B cell (primary cell): Measurements from ENCODE around the gene GRM3. TPM values are rescaled to one million over a fixed set of nuclear protein-coding genes. Genes with fewer than 3 reads are reported as not detected.

Experiments
- ATAC-seq: fragments of 200-7000 bp; cut with Tn5 transposase; one replicate; pipeline ENCODE4 v1.10.0; 2021; ENCODE audit warnings: low read depth, mild to moderate bottlenecking, moderate number of reproducible peaks, moderate library complexity
- CTCF ChIA-PET: fragments of 350-600 bp; sonication (Branson Sonifier 250); formaldehyde crosslinking; loops from one replicate; lab custom pipeline; 2021; ENCODE audit warnings: antibody characterized with exemption, inconsistent platforms; lab: Charles Lee
- POLR2A ChIA-PET: fragments of 350-600 bp; sonication (Branson Sonifier 250); formaldehyde crosslinking; loops from one replicate; lab custom pipeline; 2021; ENCODE audit warnings: antibody characterized with exemption; lab: Charles Lee
- DNase-seq: peaks from one replicate; pipeline ENCODE4 v3.0.0; 2013
- H2AFZ ChIP-seq: 2 replicates; pipeline ENCODE4 v1.6.1; 2012; ENCODE audit warnings: mild to moderate bottlenecking, low read depth, low read length; ENCODE audit not compliant: insufficient read depth, poor library complexity, severe bottlenecking
- H3K27ac ChIP-seq, 2 donors: 1 replicate in 1 of 2; 2 replicates in 1 of 2; pipeline ENCODE4 v1.5.1; 2012 to 2013; ENCODE audit warnings: low read length in 2 of 2, mild to moderate bottlenecking in 2 of 2, moderate library complexity in 1 of 2
- H3K27me3 ChIP-seq, 4 experiments: fragments of 200-600 bp in 1 of 4; sonication (generic) in 1 of 4; replicated peaks in 1 of 4; 1 replicate in 2 of 4; 2 replicates in 2 of 4; pipeline versions ENCODE4 v1.6.1 to v1.7.0; 2013 to 2016; ENCODE audit warnings: low read length in 3 of 4, mild to moderate bottlenecking in 2 of 4, mixed read lengths in 1 of 4, moderate library complexity in 1 of 4; ENCODE audit not compliant: insufficient read depth in 4 of 4, control insufficient read depth in 3 of 4; ENCODE audit errors: control extremely low read depth in 1 of 4
- H3K36me3 ChIP-seq, 2 experiments: replicated peaks in 1 of 2; 1 replicate in 1 of 2; 2 replicates in 1 of 2; pipeline versions ENCODE4 v1.6.1 to v1.7.1; 2013; ENCODE audit warnings: low read length in 1 of 2; ENCODE audit not compliant: insufficient read depth in 2 of 2, control insufficient read depth in 1 of 2; ENCODE audit errors: control extremely low read depth in 1 of 2, extremely low read depth in 1 of 2
- H3K4me1 ChIP-seq, 2 donors: fragments of 200-600 bp in 1 of 2; sonication (generic) in 1 of 2; 1 replicate in 1 of 2; 2 replicates in 1 of 2; pipeline versions ENCODE4 v1.5.1 to v1.6.1; 2013 to 2017; ENCODE audit warnings: low read length in 2 of 2; ENCODE audit not compliant: control insufficient read depth in 2 of 2, insufficient read depth in 2 of 2
- H3K4me2 ChIP-seq: replicated peaks from 2 replicates; pipeline ENCODE3; 2012; ENCODE audit warnings: mild to moderate bottlenecking, low read depth, low read length; ENCODE audit not compliant: poor library complexity, severe bottlenecking
- H3K4me3 ChIP-seq, 5 experiments: fragments of 200-600 bp in 1 of 5; sonication (generic) in 1 of 5; 1 replicate in 3 of 5; 2 replicates in 2 of 5; pipeline versions ENCODE4 v1.5.1 to v1.7.0; 2011 to 2016; ENCODE audit warnings: low read length in 4 of 5, mild to moderate bottlenecking in 4 of 5, low read depth in 2 of 5, control low read depth in 1 of 5, moderate library complexity in 1 of 5; ENCODE audit not compliant: insufficient read depth in 1 of 5; ENCODE audit errors: control extremely low read depth in 1 of 5, extremely low read depth in 1 of 5
- H3K79me2 ChIP-seq: fragments of 200-600 bp; sonication (generic); one replicate; pipeline ENCODE4 v1.6.0; 2016; ENCODE audit warnings: low read length; ENCODE audit not compliant: control insufficient read depth, insufficient read depth
- H3K9ac ChIP-seq: fragments of 200-600 bp; sonication (generic); 2 replicates; pipeline ENCODE4 v1.6.1; 2017; ENCODE audit warnings: mild to moderate bottlenecking, low read length, moderate library complexity
- H3K9me3 ChIP-seq, 3 donors: one replicate each; pipeline versions ENCODE4 v1.6.1 to v1.7.1; 2013; ENCODE audit warnings: low read length in 2 of 3; ENCODE audit not compliant: control insufficient read depth in 2 of 3, insufficient read depth in 1 of 3; ENCODE audit errors: control extremely low read depth in 1 of 3
- H4K20me1 ChIP-seq: 2 replicates; pipeline ENCODE4 v1.6.0; 2012; ENCODE audit warnings: mild to moderate bottlenecking, low read length; ENCODE audit not compliant: insufficient read depth, control insufficient read depth, poor library complexity, severe bottlenecking
- H3K27ac Mint-ChIP-seq: one replicate; pipeline ENCODE4 v1.8.0; 2021; ENCODE audit warnings: mixed read lengths
- H3K27me3 Mint-ChIP-seq: one replicate; pipeline ENCODE4 v1.8.0; 2021; ENCODE audit warnings: mixed read lengths
- H3K4me1 Mint-ChIP-seq: one replicate; pipeline ENCODE4 v1.8.0; 2021; ENCODE audit warnings: mixed read lengths
- H3K4me3 Mint-ChIP-seq: one replicate; pipeline ENCODE4 v1.8.0; 2021; ENCODE audit warnings: mixed read lengths
- H3K9me3 Mint-ChIP-seq: one replicate; pipeline ENCODE4 v1.8.0; 2022; ENCODE audit warnings: mixed read lengths; ENCODE audit not compliant: insufficient read depth
- EZH2 ChIP-seq: IDR thresholded peaks from 2 replicates; pipeline ENCODE4 v1.6.1; 2012; ENCODE audit warnings: borderline replicate concordance, low read depth, mild to moderate bottlenecking, moderate library complexity, low read length; ENCODE audit not compliant: insufficient read depth, poor library complexity, severe bottlenecking
- WGBS: methylation state at CpG from one replicate; pipeline ENCODE4 v1.1.5; 2013; ENCODE audit warnings: missing lambda C conversion rate; ENCODE audit not compliant: insufficient coverage; 5-methylcytosine and 5-hydroxymethylcytosine counted together
- intact Hi-C: fragments of 100-400 bp; cut with micrococcal nuclease; formaldehyde crosslinking; loops from one replicate; pipeline ENCODE4 v1.10.0; 2022
- polyA plus RNA-seq: library from polyadenylated mRNA; depleted of rRNA; stranded (reverse); fragments of >200 nt; gene quantifications from 2 replicates; pipeline ENCODE4 v1.2.3, GENCODE V29; 2012
- total RNA-seq, 2 donors: library from RNA; stranded (reverse); fragments of 120-200 nt in 1 of 2; gene quantifications; 1 replicate in 1 of 2; 2 replicates in 1 of 2; pipeline versions ENCODE4 v1.2.3 to v1.2.4, GENCODE V29; 2013 to 2022
- TF ChIP-seq, protein P1 (sequence below): fragments of 200-600 bp; IDR thresholded peaks from one replicate; pipeline ENCODE4 v1.8.0; 2022; ENCODE audit warnings: antibody characterized with exemption, mild to moderate bottlenecking

GRM3 gene
- total and polyA plus RNA-seq, 2 donors (not counting 1 experiment from before 2014, with no cell fraction given): not detected

DNA sequence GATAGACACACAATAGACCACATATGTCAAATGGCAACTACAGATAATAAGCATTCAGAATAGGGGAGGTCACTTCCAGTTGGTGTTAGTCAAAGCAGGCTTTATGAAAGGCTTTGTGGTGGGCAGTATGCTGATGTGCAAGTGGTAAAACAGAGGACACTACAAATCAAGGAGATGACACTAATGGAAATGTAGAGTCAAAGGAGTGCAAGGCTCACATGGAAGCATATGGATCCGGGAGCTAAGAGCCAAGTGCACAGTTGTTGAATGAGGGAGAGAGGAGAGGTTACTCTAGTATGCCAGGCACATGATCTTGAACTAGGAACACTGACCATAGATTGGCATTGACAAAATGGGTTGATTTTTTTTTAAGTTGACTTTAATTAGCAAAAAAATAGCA, 62.7 kb downstream of the GRM3 start:
- WGBS: 82% methylated on average over 1 of the region's 1 CpG
- no peak overlapping the region for H3K4me3 Mint-ChIP-seq
- no peak overlapping the region for H3K27ac ChIP-seq
- no peaks in the 10 kb centered on the region for H3K9me3 ChIP-seq
- no peaks in the 10 kb centered on the region for H3K9me3 Mint-ChIP-seq
- H3K27me3 ChIP-seq: no peaks in the 10 kb centered on the region
- H3K9ac ChIP-seq: no peak overlapping the region
- ATAC-seq: no peak
- no peak overlapping the region for H3K4me2 ChIP-seq
- ChIA-PET CTCF (no interaction called here), POLR2A (no interaction called here)
- H3K4me3 ChIP-seq: no peak overlapping the region
- H4K20me1 ChIP-seq: no peaks in the 10 kb centered on the region
- TF ChIP-seq, protein P1, sequence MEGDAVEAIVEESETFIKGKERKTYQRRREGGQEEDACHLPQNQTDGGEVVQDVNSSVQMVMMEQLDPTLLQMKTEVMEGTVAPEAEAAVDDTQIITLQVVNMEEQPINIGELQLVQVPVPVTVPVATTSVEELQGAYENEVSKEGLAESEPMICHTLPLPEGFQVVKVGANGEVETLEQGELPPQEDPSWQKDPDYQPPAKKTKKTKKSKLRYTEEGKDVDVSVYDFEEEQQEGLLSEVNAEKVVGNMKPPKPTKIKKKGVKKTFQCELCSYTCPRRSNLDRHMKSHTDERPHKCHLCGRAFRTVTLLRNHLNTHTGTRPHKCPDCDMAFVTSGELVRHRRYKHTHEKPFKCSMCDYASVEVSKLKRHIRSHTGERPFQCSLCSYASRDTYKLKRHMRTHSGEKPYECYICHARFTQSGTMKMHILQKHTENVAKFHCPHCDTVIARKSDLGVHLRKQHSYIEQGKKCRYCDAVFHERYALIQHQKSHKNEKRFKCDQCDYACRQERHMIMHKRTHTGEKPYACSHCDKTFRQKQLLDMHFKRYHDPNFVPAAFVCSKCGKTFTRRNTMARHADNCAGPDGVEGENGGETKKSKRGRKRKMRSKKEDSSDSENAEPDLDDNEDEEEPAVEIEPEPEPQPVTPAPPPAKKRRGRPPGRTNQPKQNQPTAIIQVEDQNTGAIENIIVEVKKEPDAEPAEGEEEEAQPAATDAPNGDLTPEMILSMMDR: no peak
- H3K27me3 Mint-ChIP-seq: no peaks in the 10 kb centered on the region
- intact Hi-C loops: no loop called here
- H3K36me3 ChIP-seq: no peaks in the 10 kb centered on the region
- H2AFZ ChIP-seq: no peak overlapping the region
- DNase-seq: no peak
- no peaks in the 10 kb centered on the region for H3K4me1 ChIP-seq
- H3K4me1 Mint-ChIP-seq: no peaks in the 10 kb centered on the region
- no peak overlapping the region for H3K27ac Mint-ChIP-seq
- H3K79me2 ChIP-seq: no peaks in the 10 kb centered on the region

DNA sequence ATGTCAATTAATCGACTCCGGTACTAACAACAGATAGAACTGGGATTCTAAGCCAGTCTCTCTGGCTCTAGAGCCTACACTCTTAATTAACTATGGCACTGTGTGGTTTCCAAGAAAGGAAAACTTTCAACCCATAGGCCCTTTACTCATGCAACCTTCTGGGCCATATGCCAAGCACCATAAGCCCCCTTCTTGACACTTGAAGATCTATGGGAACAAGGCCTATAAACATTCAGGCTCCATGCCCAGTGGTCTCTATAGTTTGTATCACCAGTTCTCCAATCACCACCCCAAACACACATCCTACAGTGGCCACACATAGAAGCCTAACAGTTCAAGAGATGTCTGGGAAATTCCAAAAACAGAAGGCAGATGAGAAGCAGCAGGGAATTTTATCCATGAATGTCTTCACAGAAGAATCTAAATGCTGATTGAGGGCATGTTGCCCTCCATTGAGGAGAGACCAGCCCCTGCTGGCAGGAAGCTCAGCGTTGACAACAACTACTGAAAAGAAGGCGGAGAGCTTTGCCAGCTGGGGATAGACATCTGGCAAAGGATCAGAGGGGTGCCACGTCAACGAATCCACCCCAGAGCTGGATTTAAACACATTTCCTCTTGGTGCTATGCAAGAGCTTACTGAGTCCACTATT, 64.4 kb downstream of the GRM3 start:
- Histone ChIP-seq H3K4me3 (no peak overlapping the region), H3K9me3 (no peaks in the 10 kb centered on the region), H3K9ac (no peak overlapping the region), H2AFZ (no peak overlapping the region), H3K36me3 (no peaks in the 10 kb centered on the region), H4K20me1 (no peaks in the 10 kb centered on the region), H3K4me1 (no peaks in the 10 kb centered on the region), H3K4me2 (no peak overlapping the region), H3K27ac (no peak overlapping the region), H3K27me3 (no peaks in the 10 kb centered on the region), H3K79me2 (no peaks in the 10 kb centered on the region)
- TF ChIP-seq, protein P1: no peak
- no peak for TF ChIP-seq EZH2
- no peak overlapping the region for H3K27ac Mint-ChIP-seq
- H3K27me3 Mint-ChIP-seq: no peaks in the 10 kb centered on the region
- H3K4me1 Mint-ChIP-seq: no peaks in the 10 kb centered on the region
- ChIA-PET POLR2A (no interaction called here), CTCF (no interaction called here)
- no peak for ATAC-seq
- no peak overlapping the region for H3K4me3 Mint-ChIP-seq
- intact Hi-C loops: no loop called here
- no peaks in the 10 kb centered on the region for H3K9me3 Mint-ChIP-seq
- 86% methylated on average over 3 of the region's 6 CpGs for WGBS
- no peak for DNase-seq
